ENCODE data around the gene FUT6.
"Not testable (repeated sequence)": the region's sequence is repeated elsewhere in the genome, so short reads cannot be mapped to it uniquely, and the experiment has no call there.

Gene FUT6

DNA sequence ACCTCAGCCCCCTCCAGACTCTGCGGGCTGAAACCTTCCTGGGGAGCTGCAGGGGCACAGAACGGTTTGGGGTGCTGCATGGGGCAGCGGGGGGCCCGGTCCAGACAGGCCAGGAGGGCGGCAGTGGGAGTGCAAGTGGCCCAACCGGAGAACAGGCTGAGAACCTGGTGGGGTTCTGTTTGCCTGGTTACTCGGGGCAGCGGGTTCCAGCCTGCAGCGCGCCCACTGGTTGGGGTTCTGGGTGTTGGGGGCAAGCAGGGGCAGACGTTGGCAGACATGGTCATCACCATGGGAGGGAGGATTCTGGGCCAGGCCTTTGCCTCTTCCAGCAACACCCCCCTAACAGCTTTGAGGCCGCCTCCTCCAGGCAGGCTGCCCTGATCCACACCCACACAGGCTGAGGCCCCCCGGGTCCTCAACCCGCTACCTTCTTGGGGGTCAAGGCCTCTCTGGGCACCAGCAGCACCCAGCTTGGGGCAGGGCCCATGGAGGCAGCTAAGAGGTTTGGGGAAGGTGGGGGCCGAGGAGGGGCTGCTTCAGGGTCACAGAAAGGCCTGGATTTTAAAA, 54.8 kb downstream of the FUT6 start, which contains the start of gene PRR22:
Gene PRR22, minus strand, starts transcription at position 166 of the 567 bp plus-strand sequence. Its CDS starts 86 bp downstream, at position 80.
- no peak for DNase-seq

- no peak for DNase-seq
Observed at GRCh38 chr19:5782945-5783919, 56.3 kb downstream of the FUT6 start.

GRCh38 chr19:5782322-5782721, 57.2 kb downstream of the FUT6 start:
- DNase-seq = no peak

GRCh38 chr19:5780916-5781315, 58.6 kb downstream of the FUT6 start:
- DNase-seq = not testable (repeated sequence)
